ENCODE measurements around the gene TANC1.
A peak's percentile ranks its signal among the peaks of the same experiment; 100 is the strongest.
"Not testable (repeated sequence)": the region's sequence is repeated elsewhere in the genome, so short reads cannot be mapped to it uniquely, and the experiment has no call there.

The TANC1 gene

GRCh38 chr2:159093497-159093896, 125.1 kb downstream of the TANC1 start:
- H3K27ac ChIP-seq = peak overlapping the region; percentile 54
- TF ChIP-seq ZFX (IDR thresholded peaks at IDR 0.05; ENCODE audit: borderline replicate concordance) = no peak
- no peak for TF ChIP-seq CTCF (IDR thresholded peaks at IDR 0.05)

- H3K27ac ChIP-seq = peak overlapping the region; percentile 54
- no peak for TF ChIP-seq ZFX (IDR thresholded peaks at IDR 0.05; ENCODE audit: borderline replicate concordance)
Measured at GRCh38 chr2:159094173-159094737, 125.8 kb downstream of the TANC1 start.

GRCh38 chr2:159095813-159096212, 127.4 kb downstream of the TANC1 start:
- H3K27ac ChIP-seq = no peak overlapping the region
- no peak for TF ChIP-seq CTCF (IDR thresholded peaks at IDR 0.05)
- TF ChIP-seq ZFX (IDR thresholded peaks at IDR 0.05; ENCODE audit: borderline replicate concordance) = no peak

- H3K27ac ChIP-seq = not testable (repeated sequence)
Measured at GRCh38 chr2:159096302-159096855, 127.9 kb downstream of the TANC1 start.

GRCh38 chr2:159096901-159097300, 128.5 kb downstream of the TANC1 start:
- TF ChIP-seq ZFX (IDR thresholded peaks at IDR 0.05; ENCODE audit: borderline replicate concordance) = no peak
- no peak overlapping the region for H3K27ac ChIP-seq

- H3K27ac ChIP-seq = peak overlapping the region; percentile 34; the same call in 1 of the 2 replicates
- TF ChIP-seq ZFX (IDR thresholded peaks at IDR 0.05; ENCODE audit: borderline replicate concordance) (no peak), CTCF (IDR thresholded peaks at IDR 0.05) (no peak)
Measured at GRCh38 chr2:159098361-159098760, 129.9 kb downstream of the TANC1 start.

- peak overlapping the region; percentile 34; the same call in 1 of the 2 replicates for H3K27ac ChIP-seq
- no peak for TF ChIP-seq CTCF (IDR thresholded peaks at IDR 0.05)
- TF ChIP-seq ZFX (IDR thresholded peaks at IDR 0.05; ENCODE audit: borderline replicate concordance) = no peak
Measured at GRCh38 chr2:159098921-159099411, 130.5 kb downstream of the TANC1 start.

GRCh38 chr2:159101755-159102489, 133.5 kb downstream of the TANC1 start:
- no peak overlapping the region for H3K27ac ChIP-seq
- TF ChIP-seq CTCF (IDR thresholded peaks at IDR 0.05) = no peak
- TF ChIP-seq ZFX (IDR thresholded peaks at IDR 0.05; ENCODE audit: borderline replicate concordance) = no peak
